ENCODE results near the gene EZH1.

Gene EZH1

DNA sequence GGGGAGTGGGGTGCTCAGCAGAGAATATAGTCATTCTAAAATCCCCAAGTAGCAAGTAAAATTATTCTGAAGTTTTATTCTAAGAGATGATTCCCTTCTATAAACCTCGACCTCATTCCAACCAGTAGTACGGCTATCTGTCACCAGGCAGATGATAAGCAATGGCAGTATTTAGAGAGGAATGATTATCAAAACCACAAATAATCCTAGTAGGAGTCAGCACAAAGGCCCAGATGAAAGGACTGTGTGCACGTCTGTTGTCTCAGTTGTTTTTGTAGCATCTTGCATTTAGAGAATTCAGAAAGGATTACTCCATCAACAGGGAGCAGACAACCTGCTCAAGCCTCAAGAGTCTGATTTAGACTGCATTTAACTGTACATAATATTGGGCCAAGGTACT is 21.2 kb downstream of the EZH1 start:
- no peak for TF ChIP-seq POLR2A (IDR thresholded peaks at IDR 0.05; ENCODE audit: low read depth, low read length)
- FAIRE-seq (no peak), DNase-seq (ENCODE audit: insufficient read length, low spot score) (no peak)

DNA sequence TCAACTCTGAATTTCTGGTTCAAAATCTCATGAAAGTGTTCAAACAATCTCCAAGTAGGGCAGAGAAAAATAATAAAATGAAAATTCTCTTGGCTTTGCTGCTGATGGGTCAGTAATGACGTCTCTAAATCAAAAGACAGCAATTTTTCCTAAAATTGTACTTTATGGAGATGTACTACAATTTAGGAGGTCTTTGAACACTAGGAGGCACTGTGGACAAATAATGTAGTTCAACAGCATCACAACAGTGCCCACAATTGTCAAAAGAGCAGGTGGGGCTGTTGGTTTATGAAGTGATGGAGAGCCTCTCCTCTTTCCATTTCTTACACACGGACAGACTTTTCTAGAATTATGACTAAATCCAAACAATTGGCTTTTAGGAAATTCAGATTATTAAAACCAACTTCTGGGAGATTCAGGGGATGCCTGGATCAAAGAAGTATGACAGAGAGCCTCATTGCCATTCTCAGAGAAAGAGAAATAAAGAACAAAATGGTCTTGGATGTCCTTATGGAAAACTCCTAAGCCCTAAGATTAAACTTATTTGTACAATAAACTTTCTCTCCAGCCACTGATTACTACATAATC is 23.8 kb downstream of the EZH1 start:
- peak; percentile 11 for FAIRE-seq
- TF ChIP-seq POLR2A (IDR thresholded peaks at IDR 0.05; ENCODE audit: low read depth, low read length): no peak
- DNase-seq (ENCODE audit: insufficient read length, low spot score): peak; percentile 32

DNA sequence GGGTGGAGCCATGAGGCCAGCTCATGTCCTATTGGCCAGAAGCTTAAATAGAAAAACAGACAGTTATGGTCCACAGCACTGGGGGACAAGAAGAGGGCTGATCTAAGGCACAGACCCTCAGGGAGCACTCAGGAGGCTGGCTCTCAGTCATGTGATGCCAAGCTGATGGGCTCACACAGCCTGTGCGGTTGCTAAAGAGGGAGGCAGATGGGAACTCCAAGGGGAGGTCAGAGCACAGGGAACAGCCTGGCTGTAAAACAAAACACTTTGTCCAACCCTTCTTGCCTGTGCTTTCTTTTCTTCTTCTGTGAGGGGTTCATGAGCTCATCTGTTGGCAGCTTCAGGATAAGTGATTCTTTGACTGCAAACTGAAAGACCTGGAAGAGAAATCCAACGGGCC is 35.3 kb downstream of the EZH1 start:
- FAIRE-seq (no peak), DNase-seq (ENCODE audit: insufficient read length, low spot score) (no peak)
- no peak for TF ChIP-seq POLR2A (IDR thresholded peaks at IDR 0.05; ENCODE audit: low read depth, low read length)

DNA sequence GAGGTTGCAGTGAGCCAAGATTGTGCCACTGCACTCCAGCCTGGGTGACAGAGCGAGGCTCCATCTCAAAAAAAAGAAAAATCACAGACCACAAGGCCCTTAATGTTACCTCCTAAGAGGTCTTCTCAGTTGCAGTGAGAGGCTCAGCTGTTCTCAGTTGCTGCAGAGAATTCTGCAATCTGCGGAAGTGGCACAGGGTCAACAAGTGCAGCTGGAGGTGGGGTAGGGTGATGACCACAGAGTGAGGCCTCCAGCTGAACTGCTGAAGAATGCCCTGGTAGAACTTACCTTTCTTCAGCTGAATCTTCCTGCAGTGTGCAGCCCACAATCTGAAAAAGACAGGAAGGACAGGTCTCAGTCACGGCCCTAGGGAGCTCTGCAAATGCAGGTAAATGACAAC is 36.3 kb downstream of the EZH1 start:
- DNase-seq (ENCODE audit: insufficient read length, low spot score): no peak
- no peak for FAIRE-seq
- no peak for TF ChIP-seq POLR2A (IDR thresholded peaks at IDR 0.05; ENCODE audit: low read depth, low read length)

DNA sequence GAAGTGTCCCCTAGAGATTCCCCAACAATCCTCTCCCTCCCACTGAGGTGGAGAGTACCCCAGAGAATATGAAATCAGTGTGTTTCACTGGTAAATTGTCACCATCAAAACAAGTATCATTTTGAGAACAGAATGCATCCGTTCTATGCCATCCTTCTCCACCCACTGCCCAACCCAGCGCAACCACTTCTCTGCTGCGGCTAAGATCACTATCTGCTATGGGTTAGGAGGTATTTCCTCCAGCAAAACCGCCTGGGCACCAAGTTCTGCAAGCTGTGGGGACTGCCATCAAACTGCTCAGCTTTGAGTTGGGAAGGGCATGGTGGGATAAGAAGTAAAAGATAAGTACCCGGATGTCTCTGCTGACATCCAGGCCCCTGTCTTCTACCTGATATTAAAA is 38.1 kb downstream of the EZH1 start:
- no peak for TF ChIP-seq POLR2A (IDR thresholded peaks at IDR 0.05; ENCODE audit: low read depth, low read length)
- DNase-seq (ENCODE audit: insufficient read length, low spot score): no peak
- FAIRE-seq: no peak

DNA sequence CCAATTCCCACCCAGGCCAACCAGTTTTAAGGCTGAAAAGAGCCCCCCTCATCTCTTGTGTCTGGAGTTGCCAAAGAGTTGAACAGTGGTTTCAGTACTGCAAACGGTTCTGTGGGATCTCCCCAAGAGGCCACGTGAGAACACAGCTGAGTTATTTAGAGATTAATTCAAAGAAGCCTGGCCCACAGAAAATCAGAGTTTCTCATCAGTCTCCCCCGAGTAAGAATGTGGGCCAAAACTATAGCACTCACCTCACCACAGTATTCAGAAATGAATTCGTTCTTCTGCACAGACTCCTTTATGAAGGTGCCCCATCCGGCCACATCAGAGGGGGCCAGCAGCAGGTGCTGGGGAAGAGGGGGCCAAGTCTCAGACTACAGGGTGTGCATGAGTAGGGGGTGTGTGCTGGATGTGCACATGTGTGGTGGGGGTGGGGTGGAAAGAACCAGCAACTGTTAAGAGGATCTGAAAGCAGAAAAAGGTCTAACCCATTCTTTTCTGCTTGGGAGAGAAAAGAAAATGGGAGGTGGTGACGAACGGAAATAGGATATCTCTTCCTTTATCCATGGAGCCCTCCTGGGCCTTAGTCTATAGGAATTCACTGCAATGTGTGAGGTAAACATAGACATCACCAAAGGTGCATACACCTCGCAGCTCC is 39.9 kb downstream of the EZH1 start:
- FAIRE-seq (no peak), DNase-seq (ENCODE audit: insufficient read length, low spot score) (no peak)
- TF ChIP-seq POLR2A (IDR thresholded peaks at IDR 0.05; ENCODE audit: low read depth, low read length): no peak

DNA sequence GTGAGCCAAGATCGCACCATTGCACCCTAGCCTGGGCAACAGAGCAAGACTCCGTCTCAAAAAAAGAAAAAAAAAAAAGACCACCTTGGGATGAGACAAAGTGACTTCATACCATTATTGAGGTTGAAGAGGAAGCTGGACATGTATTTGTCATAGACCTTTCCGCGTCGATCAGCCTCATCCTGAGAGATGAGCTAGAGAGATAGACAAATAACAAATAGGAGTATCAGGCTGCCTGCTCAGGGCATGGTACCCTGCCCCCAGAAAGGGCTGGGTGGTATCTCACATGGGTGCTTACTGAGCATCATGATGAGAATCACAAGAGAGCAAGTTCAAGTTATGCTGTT is 40.4 kb downstream of the EZH1 start:
- no peak for TF ChIP-seq POLR2A (IDR thresholded peaks at IDR 0.05; ENCODE audit: low read depth, low read length)
- FAIRE-seq: no peak

DNA sequence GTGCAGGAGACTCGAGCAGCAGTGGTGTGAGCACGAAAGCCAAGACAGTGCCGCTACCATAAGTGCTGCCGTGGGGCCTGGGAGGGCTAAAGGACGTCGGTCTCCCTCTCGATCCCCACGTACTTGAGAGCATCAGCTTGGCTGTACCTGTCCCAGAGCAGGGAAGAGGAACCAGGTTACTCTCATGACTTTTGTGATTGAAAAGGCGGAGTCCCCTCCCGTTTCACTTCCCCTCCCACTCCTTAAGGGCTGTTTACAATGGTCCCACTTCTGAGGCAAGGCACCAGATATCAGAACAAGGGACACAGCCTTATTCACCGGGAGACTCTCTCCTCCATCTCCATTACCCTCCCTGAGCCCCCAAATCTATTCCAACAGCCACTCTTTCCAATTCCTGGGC is 42.4 kb downstream of the EZH1 start:
- DNase-seq (ENCODE audit: insufficient read length, low spot score) (no peak), FAIRE-seq (no peak)
- TF ChIP-seq POLR2A (IDR thresholded peaks at IDR 0.05; ENCODE audit: low read depth, low read length): no peak

More for the DNA sequence above, 40.4 kb downstream of the EZH1 start:
- no peak for DNase-seq (ENCODE audit: insufficient read length, low spot score)

DNA sequence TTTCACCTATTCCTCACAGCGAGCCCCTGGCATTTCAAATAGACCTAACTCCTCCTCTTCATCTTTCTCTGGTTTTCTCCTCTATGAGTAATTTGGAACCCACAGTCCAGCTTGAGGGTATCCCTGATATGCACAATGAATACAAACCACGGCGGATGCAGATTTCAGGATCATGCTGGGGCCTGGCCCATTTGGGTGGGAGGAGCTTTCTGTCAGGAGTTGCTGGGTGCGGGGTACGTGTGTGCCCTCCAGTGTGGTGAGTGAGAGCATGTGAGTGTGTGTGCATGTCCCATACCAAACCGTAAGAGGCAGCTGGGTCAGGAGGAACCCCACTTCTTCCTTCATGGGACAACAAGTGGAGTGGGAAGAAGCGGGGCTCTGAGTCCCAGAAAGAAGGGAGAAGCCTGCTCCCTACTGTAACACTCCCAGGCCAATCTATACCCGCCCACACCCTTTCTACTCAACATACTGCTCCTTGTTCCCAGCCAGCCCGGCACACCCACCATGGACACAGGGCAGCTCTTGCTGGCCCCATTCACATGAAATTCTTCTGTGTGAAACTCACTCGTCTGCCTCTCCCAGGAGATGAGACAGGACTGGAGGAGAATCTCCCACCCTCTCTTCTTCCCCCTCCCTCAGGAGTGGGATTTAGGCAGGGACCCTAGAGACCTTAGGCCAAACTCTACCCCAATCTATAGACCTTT is 44.1 kb downstream of the EZH1 start:
- no peak for TF ChIP-seq POLR2A (IDR thresholded peaks at IDR 0.05; ENCODE audit: low read depth, low read length)
- FAIRE-seq (no peak), DNase-seq (ENCODE audit: insufficient read length, low spot score) (no peak)

DNA sequence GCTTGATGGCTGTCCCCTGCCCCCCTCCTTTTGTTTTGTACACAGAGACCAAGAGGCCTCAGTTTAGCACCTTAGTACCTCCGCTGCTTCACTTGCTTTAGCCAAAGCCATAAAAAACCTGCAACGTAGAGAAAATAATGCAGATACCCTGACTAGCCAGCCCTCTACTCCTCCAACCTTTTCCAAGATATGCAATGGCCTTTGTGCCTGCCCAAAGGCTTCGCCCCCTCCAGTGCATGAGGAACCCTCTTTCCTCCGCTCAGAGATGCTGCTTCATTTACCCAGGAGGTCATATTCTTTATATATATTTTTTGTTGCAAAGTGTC is 45.5 kb downstream of the EZH1 start:
- TF ChIP-seq POLR2A (IDR thresholded peaks at IDR 0.05; ENCODE audit: low read depth, low read length): no peak
- DNase-seq (ENCODE audit: insufficient read length, low spot score): no peak
- no peak for FAIRE-seq

DNA sequence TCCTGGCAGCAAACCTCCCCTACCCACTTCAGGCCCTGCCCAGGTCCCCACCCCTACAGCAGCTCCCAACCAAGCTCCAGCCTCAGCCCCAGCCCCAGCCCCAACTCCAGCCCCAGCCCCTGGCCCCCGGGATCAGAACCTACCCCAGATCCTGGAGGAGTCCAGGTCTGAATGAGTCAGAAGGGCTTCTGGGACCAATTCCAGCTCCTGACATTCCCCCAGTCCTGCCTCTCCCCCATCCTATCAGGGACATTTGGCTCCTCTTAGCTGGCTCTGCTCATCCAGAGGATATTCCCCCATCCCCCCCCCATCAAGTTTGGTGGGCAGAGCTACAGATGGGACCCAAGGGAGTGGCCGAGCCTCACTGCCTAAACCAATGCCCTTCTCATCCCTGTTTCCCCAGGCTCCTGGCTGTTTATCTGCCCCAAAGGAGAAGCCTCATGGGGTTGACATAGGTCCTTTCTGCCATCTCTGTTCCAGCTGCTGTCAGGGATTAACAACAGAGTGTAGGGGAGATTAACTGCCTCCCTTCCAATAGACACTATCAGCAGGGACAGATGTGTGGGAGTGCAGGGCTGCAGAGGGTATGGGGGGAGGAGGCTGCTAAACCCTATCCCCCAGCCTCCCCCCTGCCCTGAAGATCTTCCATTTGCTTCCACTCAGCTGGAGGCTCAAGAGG is 46.0 kb downstream of the EZH1 start:
- no peak for FAIRE-seq
- no peak for TF ChIP-seq POLR2A (IDR thresholded peaks at IDR 0.05; ENCODE audit: low read depth, low read length)
- DNase-seq (ENCODE audit: insufficient read length, low spot score): peak; percentile 83

DNA sequence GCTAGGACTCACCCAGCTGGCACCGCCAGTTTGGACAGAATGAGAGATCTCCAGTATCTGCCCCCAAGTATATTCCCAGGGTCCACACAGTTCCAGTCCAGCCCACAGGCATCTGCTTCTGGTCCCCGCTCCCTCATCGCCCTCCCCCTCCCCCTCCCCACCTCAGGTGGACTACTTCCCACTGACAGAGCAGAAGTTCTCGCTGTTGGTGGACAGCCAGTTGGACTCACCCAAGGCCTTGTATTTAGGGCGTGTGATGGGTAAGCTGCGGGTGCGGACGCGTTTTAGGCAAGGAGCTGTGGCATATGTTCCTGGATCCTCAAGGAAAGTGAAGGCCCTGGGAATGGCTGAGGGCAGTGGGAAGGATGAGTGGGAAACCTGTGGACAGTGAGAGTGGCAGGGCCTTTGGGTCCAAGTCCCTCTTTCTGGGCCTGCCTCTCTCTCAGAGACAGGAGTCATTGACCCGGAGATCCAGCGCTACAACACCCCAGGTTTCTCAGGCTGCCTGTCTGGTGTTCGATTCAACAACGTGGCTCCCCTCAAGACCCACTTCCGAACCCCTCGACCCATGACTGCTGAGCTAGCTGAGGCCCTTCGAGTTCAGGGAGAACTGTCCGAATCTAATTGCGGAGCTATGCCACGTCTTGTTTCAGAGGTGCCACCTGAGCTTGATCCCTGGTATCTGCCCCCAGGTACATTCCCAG is 47.6 kb downstream of the EZH1 start:
- no peak for FAIRE-seq
- TF ChIP-seq POLR2A (IDR thresholded peaks at IDR 0.05; ENCODE audit: low read depth, low read length): no peak
- DNase-seq (ENCODE audit: insufficient read length, low spot score): no peak

DNA sequence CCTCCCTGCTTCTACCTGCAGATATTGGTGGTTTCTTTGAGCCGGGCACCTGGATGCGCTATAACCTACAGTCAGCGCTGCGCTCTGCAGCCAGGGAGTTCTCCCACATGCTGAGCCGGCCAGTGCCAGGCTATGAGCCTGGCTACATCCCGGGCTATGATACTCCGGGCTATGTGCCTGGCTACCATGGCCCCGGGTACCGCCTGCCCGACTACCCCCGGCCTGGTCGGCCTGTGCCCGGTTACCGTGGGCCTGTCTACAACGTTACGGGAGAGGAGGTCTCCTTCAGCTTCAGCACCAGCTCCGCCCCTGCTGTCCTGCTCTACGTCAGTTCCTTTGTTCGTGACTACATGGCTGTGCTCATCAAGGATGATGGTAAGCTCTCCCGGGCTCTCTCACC is 49.3 kb downstream of the EZH1 start:
- FAIRE-seq (no peak), DNase-seq (ENCODE audit: insufficient read length, low spot score) (no peak)
- TF ChIP-seq POLR2A (IDR thresholded peaks at IDR 0.05; ENCODE audit: low read depth, low read length): no peak

DNA sequence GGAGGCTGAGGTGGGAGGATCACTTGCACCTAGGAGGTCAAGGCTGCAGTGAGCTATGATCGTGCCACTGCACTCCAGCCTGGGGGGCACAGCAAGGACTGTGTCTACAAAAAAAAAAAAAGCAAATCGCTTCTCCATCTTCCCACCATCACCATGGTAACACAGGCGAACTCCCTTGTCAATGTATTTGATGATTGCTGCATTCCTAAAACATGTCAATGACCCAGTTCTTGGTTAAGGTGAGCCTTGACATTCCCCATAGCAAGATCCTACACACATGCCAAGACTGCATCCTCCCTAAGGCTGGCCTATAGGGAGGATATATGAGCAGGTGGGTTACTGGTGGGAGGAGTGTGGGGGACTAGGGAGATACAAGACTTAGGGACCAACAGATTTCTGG is 50.3 kb downstream of the EZH1 start:
- FAIRE-seq (no peak), DNase-seq (ENCODE audit: insufficient read length, low spot score) (no peak)
- TF ChIP-seq POLR2A (IDR thresholded peaks at IDR 0.05; ENCODE audit: low read depth, low read length): no peak

All from H54 (cell line).